Measurements from ENCODE around the gene RXRA.

RXRA gene

DNA sequence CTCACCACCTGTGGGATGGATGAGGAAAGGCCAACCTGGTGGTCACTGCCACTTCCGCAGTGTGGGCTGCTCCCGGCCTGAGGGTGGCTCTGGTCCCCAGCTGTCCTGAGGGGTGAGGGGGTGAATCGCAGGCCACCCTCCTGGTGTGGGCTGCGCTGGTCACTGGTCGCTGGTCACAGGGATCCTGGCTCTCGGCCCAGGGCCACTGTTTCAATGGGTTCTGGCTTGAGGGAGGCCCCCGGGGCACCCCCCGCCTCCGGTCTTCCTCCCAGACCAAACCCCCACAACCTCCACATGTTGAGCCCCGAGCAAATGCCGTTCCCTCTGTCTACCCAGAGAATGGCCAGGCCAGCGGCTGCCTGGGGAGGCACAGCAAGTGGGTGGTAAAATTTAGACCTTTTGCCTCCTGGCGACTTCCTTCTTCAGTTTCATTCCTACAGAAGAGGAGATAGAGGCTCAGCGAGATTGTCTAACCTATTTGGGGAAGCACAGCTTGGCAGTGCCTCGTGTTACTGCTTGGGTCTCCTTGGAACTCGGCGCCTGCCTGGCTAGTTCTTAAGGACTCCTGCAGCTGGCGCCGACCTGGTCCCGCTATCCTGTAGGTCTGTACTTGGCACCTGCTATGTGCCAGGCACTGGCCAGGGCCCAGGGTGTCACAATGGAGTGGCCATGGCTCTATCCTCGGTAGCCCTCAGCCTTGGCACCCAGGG is 48.2 kb downstream of the RXRA start:
- H3K27me3 Mint-ChIP-seq, result no peaks in the 10 kb centered on the region
- peak overlapping the region; percentile 81 to 84 for H3K27ac Mint-ChIP-seq
- peaks cover 17 to 28% of the 10 kb centered on the region in 2 donors for H3K4me1 Mint-ChIP-seq (ENCODE audit: low read depth in 2 of 2)
- no peak overlapping the region for H3K4me3 Mint-ChIP-seq
- no peaks in the 10 kb centered on the region for H3K9me3 Mint-ChIP-seq
- peaks cover 12% of the 10 kb centered on the region for H3K36me3 Mint-ChIP-seq (ENCODE audit: insufficient read depth)
- ATAC-seq (replicated peaks) (no peak), DNase-seq (no peak)

DNA sequence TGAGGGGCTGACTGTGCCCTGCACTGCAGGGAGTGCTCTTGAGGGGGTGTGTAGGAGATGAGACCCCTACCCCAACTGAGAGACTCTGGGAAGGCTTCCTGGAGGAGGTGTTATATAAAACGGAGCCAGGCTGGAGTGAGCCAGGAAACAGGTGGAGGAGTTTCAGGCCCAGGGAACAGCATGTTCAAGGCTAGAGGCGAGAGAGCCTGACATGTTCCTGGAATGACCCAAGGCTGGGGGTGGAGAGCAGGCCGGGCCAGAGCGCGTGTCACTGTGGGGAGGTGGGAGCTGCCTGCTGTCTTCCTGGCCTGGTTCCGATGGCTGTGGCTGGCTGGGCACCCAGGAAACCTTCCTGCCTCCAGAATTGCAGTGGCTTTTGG is 48.7 kb downstream of the RXRA start:
- Mint-ChIP-seq H3K4me3 (no peak overlapping the region), H3K9me3 (no peaks in the 10 kb centered on the region), H3K36me3 (ENCODE audit: insufficient read depth) (peaks cover 16% of the 10 kb centered on the region), H3K27ac (peak overlapping the region; percentile 81 to 84), H3K4me1 (ENCODE audit: low read depth in 2 of 2) (peaks cover 17 to 28% of the 10 kb centered on the region in 2 donors), H3K27me3 (no peaks in the 10 kb centered on the region)
- DNase-seq (no peak), ATAC-seq (replicated peaks) (no peak)

DNA sequence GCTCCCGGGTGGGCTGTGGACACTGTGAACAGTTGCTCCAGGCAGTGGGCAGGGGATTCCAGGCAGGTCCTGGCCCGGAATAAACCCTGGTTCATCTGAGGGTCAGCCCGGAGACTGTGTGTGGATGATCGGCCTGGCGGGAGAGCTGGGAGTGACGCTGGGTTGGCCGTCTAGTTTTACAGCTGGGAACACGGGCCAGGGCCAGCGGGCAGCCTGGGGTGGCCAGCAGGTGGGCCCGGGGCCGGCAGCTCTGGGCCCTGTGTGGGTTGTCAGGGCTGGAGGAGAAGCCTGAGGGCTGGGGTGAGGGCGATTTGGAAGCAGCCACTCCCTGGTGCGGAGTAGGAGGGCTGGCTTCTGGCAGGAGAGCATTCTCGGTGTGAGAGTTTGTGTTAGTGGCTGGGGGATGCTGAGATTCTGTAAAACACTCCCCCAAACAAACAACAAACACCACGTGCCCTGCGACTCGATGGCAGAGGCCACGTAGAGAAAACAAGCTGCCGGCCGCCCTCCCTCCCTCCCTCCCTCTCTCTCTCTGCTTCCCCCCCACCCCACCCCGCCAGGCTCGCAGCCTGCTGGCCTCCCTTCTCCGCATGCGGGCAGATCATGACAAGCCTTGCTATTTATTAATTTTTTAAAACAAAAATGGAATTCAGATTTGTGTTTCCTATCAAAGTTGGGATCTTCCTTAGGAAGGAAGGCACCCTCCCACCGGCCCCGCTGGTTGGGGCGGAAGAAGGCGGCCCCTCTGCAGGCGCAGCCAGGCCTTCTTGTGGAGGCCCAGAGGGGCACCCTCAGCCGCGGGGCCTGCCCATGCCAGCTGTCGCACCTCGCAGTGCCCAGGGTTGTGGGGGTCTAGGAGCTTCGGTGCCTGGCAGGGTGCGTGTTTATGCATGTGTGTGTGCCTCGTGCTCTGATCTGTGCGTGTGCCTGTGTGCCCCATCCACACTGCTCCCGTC is 49.5 kb downstream of the RXRA start:
- Mint-ChIP-seq H3K36me3 (ENCODE audit: insufficient read depth) (peaks cover 18% of the 10 kb centered on the region), H3K9me3 (no peaks in the 10 kb centered on the region), H3K4me1 (ENCODE audit: low read depth in 2 of 2) (peaks cover 12 to 23% of the 10 kb centered on the region in 2 donors), H3K27ac (peak overlapping the region in 1 of 2 donors; percentile 81), H3K4me3 (no peak overlapping the region), H3K27me3 (no peaks in the 10 kb centered on the region)
- no peak for DNase-seq
- ATAC-seq (replicated peaks), result no peak

DNA sequence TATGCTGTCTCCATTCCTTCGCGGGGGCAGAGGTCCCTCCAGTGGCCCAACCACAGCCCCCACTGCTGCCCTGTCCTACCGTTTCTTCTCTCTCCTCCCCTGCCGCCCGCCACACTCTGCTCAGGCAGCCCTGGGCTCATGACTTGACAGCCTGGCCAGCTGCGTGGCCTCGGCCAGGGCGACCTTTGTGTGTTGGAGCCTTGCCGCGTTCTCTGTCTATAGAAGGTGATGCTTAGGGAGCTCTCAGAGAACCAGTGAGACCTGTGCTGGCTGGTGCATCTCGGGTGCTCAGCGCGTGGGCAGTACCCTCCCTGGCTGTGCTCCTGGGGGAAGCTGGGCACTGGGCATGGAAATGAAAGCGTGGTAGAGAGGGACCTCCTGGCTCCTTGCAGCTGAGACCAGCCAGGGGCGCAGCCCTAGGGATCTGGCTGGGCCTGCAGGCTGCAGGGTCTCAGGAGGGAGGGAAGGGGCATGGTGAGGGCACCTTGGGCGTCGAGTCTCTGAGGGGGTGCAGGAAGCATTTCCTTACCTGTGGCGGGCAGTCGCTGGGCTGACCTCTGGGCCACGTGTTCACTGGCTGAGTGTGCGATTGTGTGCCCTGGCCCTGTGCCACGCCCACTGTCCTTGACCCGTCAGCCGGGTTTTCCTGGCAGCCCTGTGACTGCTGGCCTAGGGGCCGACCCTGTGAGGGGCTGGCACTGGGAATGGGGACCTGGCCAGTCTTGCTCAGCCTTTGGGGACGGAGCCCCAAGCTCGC is 50.3 kb downstream of the RXRA start:
- ATAC-seq (replicated peaks), result no peak
- H3K27ac Mint-ChIP-seq, result no peak overlapping the region
- no peaks in the 10 kb centered on the region for H3K27me3 Mint-ChIP-seq
- DNase-seq, result no peak
- no peaks in the 10 kb centered on the region for H3K9me3 Mint-ChIP-seq
- peaks cover 23% of the 10 kb centered on the region for H3K36me3 Mint-ChIP-seq (ENCODE audit: insufficient read depth)
- no peak overlapping the region for H3K4me3 Mint-ChIP-seq
- H3K4me1 Mint-ChIP-seq (ENCODE audit: low read depth in 2 of 2), result peaks cover 20 to 28% of the 10 kb centered on the region in 2 donors

DNA sequence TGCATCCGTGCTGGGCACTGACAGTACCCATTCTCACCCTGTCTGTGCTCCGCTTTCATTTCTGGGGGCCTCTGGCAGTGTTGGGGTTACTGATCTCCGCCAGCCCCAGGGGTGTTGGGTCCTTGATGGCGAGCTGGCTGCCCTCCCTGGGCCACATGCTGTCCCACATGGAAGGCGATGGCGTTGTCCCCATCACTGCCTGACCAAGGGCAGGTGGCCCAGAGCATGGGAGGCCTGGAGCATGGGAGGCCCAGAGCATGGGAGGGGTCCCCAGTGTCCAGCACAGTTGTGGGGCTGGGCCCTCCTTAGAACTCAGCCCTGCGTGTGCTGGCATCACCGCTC is 50.9 kb downstream of the RXRA start:
- Mint-ChIP-seq H3K9me3 (no peaks in the 10 kb centered on the region), H3K27ac (no peak overlapping the region), H3K36me3 (ENCODE audit: insufficient read depth) (peaks cover 28% of the 10 kb centered on the region), H3K27me3 (no peaks in the 10 kb centered on the region), H3K4me3 (no peak overlapping the region), H3K4me1 (ENCODE audit: low read depth in 2 of 2) (peaks cover 24 to 34% of the 10 kb centered on the region in 2 donors)
- no peak for ATAC-seq (replicated peaks)
- DNase-seq, result no peak

DNA sequence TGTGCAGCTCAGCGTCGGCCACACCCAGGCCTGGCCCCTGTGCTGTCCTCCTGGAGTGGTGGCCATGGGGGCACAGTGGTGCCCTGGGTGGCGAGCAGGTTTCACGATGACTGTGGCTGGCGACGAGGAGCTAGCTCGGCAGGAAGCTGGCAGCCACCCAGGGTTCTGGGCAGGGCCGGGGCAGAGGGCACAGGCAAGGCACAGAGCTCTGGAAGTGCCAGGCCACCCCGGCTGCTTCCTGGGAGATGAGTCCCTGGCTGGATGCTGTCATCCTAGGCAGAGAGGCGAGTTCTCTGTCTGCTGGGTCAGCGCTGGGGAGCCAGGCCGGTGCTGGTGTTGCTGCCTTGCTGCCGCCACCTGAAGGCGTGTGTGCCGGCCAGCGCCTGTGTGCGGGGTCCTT is 51.7 kb downstream of the RXRA start:
- Mint-ChIP-seq H3K27ac (peak overlapping the region in 1 of 2 donors; percentile 29), H3K36me3 (ENCODE audit: insufficient read depth) (peaks cover 33% of the 10 kb centered on the region), H3K4me1 (ENCODE audit: low read depth in 2 of 2) (peaks cover 28 to 37% of the 10 kb centered on the region in 2 donors), H3K4me3 (no peak overlapping the region), H3K27me3 (no peaks in the 10 kb centered on the region), H3K9me3 (no peaks in the 10 kb centered on the region)
- no peak for ATAC-seq (replicated peaks)
- DNase-seq, result no peak

DNA sequence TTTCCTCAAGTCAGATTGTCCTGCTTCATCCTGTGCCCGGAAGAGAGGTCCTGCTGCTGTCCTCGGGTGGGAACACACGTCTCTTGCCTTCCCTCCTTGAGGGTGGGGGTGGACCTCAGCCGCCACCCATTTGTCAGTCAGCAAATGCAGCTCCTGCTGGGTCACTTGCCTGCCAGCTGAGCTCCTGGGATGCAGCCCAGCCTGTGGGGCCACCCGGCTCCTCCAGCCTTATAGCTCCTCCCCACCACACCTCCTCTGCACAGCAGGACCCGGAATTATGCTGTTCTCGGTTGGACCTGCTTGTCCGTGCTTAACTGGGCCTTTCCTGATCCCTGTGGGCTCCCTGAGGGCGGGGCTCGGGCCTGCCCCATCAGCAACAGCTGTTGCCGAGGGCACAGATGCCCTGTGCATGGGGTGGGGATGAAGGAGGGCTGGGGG is 52.7 kb downstream of the RXRA start:
- peaks cover 32 to 39% of the 10 kb centered on the region in 2 donors for H3K4me1 Mint-ChIP-seq (ENCODE audit: low read depth in 2 of 2)
- ATAC-seq (replicated peaks) (no peak), DNase-seq (no peak)
- no peak overlapping the region for H3K27ac Mint-ChIP-seq
- no peaks in the 10 kb centered on the region for H3K27me3 Mint-ChIP-seq
- no peaks in the 10 kb centered on the region for H3K9me3 Mint-ChIP-seq
- H3K36me3 Mint-ChIP-seq (ENCODE audit: insufficient read depth), result peaks cover 31% of the 10 kb centered on the region
- H3K4me3 Mint-ChIP-seq, result no peak overlapping the region

DNA sequence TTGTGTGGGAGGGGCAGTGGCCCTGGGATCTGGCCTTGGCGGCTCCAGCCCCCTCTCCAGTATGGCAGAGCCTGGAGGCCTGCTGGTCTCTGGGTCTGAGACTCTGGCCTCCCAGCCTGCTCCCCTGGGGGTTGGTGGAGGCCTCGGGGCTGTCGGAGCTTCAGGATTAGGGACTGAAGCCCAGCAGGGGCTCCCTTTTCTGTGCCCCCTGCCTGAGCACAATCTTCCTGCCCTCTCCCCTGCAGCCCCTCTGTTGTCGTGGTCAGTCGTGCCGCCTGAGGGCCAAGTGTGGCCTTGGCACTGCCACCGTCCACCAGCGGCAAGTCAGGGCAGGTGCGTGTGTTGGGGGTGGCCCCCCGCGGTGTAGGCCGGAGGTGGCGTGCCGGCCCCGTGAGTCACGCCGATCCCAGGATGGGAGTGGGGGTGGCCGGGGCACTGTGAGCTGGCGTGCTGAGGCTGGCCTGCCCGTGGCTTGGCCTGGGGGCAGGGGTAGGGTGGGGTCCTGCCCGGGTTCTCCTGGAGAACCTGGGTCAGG is 53.6 kb downstream of the RXRA start:
- H3K27me3 Mint-ChIP-seq, result no peaks in the 10 kb centered on the region
- no peak overlapping the region for H3K4me3 Mint-ChIP-seq
- no peak overlapping the region for H3K27ac Mint-ChIP-seq
- DNase-seq (no peak), ATAC-seq (replicated peaks) (no peak)
- H3K36me3 Mint-ChIP-seq (ENCODE audit: insufficient read depth), result peaks cover 32% of the 10 kb centered on the region
- H3K9me3 Mint-ChIP-seq, result no peaks in the 10 kb centered on the region
- H3K4me1 Mint-ChIP-seq (ENCODE audit: low read depth in 2 of 2), result peaks cover 37 to 40% of the 10 kb centered on the region in 2 donors

DNA sequence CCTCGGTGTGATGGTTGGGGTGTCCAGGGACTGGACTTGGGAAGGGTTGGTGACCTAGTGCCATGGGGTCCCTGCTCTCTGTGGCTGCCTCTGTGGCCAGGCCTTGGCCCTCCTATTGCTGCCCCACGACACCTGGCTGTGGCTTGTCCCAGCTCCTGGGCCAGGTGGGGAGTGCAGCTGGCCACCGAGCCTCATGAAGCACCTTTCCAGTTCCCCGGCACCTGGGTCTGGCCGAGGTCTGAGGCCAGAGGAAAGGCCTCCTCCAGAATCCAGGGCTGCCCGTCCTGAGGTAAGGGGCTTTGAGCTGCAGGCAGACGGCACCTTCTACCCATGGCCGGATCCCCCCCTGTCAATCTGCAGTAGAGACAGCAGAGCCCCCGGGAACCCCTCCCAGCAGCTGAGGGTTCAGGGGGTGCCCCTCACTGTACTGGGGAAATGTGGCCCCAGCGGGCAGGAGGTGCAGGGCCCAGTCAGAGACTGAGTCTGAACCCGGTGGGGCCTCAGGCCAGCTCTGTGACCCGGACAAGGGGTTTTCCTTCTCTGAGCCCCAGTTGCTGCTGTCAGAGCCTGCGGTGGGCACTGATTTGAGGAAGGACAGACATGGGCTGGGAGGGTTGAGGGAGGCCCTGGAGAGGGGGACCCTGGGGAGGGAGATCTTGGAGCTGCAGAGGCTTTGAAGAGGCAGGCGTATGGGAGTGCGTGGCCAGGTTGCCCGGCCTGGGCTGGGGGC is 54.5 kb downstream of the RXRA start:
- no peaks in the 10 kb centered on the region for H3K27me3 Mint-ChIP-seq
- H3K9me3 Mint-ChIP-seq, result no peaks in the 10 kb centered on the region
- ATAC-seq (replicated peaks) (no peak), DNase-seq (no peak)
- H3K4me1 Mint-ChIP-seq (ENCODE audit: low read depth in 2 of 2), result peaks cover 35 to 37% of the 10 kb centered on the region in 2 donors
- peak overlapping the region; percentile 86 to 87 for H3K4me3 Mint-ChIP-seq
- peaks cover 30% of the 10 kb centered on the region for H3K36me3 Mint-ChIP-seq (ENCODE audit: insufficient read depth)
- H3K27ac Mint-ChIP-seq, result peak overlapping the region; percentile 96

DNA sequence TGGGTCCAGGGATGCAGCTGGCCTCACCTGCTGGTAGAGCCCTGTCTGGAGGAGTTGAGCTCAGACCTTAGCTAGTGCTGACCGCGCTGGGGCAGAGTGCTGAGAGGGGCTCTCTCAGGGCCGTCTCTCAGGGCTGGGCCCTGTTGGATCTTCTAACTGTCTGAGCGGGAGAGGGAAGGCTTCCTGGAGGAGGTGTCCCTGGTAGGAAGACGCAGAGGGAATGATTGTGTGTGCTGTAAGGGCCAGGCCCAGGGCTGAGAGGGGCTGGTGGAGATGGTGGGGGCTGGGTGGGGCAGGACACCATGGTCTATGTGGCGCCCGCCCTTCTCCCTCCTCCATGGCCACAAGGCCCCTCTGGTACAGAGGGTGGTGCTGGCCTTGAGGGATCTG is 55.0 kb downstream of the RXRA start:
- no peak for ATAC-seq (replicated peaks)
- H3K4me1 Mint-ChIP-seq (ENCODE audit: low read depth in 2 of 2), result peaks cover 35% of the 10 kb centered on the region in 2 donors
- H3K9me3 Mint-ChIP-seq, result no peaks in the 10 kb centered on the region
- H3K27ac Mint-ChIP-seq, result peak overlapping the region; percentile 96
- H3K27me3 Mint-ChIP-seq, result no peaks in the 10 kb centered on the region
- no peak for DNase-seq
- peak overlapping the region; percentile 86 to 87 for H3K4me3 Mint-ChIP-seq
- peaks cover 27% of the 10 kb centered on the region for H3K36me3 Mint-ChIP-seq (ENCODE audit: insufficient read depth)

DNA sequence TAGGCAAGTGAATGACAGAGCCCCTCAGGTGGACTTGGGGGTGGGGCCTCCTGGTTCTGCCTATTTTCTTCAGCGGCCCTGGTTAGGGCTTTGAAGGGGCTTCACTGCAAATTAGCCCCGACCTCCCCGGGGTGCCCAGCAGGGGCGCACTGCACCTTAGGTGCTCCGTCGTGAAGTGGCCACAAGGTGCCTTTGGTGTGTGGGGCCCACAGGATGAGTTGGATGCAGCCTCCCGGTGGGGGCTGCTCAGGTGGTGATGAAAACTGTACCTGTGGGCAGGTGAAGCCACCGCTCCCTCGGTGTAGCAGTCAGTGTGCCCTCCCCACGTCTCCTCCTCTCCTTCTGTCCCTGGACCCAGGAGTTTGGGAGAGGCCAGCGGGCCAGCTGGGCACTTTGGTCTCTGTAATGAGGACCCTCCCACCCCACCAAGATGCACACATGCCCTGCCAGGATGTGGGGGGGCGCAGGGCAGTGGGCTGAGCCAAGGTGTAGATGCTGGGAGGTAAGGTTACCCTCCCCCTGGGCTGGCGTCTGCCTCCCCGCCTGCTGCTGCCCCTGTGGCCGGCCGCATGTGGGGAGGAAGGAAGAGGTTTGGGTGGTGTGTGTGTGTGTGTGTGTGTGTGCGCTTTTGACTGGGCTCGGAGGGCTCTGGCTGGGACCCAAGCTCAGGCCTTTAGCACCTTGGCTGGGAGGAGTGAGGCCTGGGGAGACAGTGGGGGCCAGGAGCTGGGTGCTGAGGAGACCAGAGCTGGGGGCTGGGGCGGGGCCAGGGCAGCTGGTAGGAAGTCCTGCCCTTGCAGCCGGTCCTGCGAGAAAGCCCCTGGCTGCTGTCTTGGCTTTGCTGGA is 55.6 kb downstream of the RXRA start:
- peak; percentile 84 for ATAC-seq (replicated peaks)
- peak; percentile 71 to 77 (median 76) for DNase-seq
- Mint-ChIP-seq H3K27ac (peak overlapping the region; percentile 96), H3K27me3 (no peaks in the 10 kb centered on the region), H3K36me3 (ENCODE audit: insufficient read depth) (peaks cover 27% of the 10 kb centered on the region), H3K4me1 (ENCODE audit: low read depth in 2 of 2) (peaks cover 31 to 35% of the 10 kb centered on the region in 2 donors), H3K9me3 (no peaks in the 10 kb centered on the region), H3K4me3 (peak overlapping the region; percentile 86 to 87)

DNA sequence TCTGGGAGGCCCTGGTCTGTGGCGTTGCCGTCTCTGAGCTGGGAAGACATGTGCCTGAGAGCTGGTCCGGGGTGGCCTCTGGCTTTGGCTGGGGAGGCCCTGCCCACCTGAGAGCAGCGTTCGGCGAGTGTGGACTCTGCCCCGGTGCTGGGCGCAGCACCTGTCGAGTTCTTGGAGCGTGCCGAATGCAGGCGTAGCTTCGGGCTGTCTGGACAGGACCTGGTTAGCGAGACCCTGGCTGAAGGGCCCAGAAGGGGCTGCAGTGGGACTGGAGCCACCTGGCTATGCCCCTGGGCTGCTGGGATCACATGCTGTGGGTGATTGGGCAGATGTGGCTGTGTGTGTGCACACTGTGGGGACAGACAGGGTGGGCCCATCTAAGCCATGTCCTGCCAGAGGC is 56.5 kb downstream of the RXRA start:
- H3K27ac Mint-ChIP-seq, result peak overlapping the region; percentile 96

More for the DNA sequence above, 56.5 kb downstream of the RXRA start:
- H3K27me3 Mint-ChIP-seq, result no peaks in the 10 kb centered on the region
- H3K9me3 Mint-ChIP-seq, result no peaks in the 10 kb centered on the region
- no peak for ATAC-seq (replicated peaks)
- H3K36me3 Mint-ChIP-seq (ENCODE audit: insufficient read depth), result peaks cover 27% of the 10 kb centered on the region
- H3K4me3 Mint-ChIP-seq, result peak overlapping the region; percentile 86 to 87
- H3K4me1 Mint-ChIP-seq (ENCODE audit: low read depth in 2 of 2), result peaks cover 31 to 33% of the 10 kb centered on the region in 2 donors
- DNase-seq, result no peak
